Measurements from ENCODE around the gene OR6S1.
"Not testable (repeated sequence)": the region's sequence is repeated elsewhere in the genome, so short reads cannot be mapped to it uniquely, and the experiment has no call there.

Gene OR6S1

DNA sequence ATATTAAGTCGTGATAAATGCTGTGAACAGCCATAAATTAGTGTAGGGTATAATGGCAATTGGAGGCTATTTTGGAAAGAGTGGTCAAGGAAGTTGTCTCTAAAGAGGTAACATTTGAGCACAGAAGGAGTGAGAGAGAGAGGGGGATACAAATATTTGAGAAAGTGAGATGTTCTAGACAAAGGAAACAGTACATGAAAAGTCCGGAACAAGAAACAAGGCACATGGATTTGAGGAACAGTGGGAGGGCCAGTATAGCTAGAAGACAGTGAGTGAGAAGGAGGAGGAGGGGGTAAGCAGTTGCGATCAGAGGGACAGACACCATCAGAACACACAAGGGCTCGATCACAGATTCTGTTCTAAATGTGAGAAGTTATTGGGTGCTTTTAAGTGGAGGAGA is 30.2 kb downstream of the OR6S1 start:
- DNase-seq (ENCODE audit: low spot score): no peak
- no peak for FAIRE-seq

DNA sequence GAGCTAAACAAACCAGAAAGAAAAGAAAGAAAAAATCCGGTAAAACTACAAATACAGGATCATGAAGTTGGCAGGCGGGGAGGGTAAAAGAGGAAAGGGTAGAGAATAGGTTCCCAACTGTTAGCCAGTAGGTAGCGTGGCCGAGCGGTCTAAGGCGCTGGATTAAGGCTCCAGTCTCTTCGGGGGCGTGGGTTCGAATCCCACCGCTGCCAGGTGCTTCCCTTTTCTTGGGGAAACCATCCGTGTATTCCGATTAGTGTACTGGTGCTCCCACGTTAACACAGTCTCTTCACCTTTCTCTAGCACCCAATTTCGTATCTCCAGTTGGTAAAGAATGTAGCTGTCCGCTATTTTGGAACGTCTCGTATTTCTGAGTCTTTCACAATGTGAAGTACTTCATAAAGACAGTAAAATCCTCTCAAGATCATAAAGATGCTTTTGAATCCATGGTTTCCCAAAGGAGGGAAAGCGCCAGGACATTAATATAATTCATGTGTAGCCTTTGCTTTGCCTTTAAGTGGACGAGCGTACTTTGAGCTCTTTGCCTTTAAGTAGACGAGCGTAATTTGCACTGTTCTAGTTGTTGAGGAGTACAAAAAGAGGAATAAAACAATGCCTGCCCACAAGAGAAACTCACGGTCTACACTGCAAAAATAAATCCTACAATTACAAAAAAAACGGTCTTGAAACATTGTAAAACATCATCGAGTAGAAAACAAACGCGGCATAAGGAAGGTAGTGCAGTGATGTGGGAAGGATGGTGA is 31.3 kb downstream of the OR6S1 start:
- DNase-seq (ENCODE audit: low spot score) (peak; percentile 75), FAIRE-seq (no peak)

DNA sequence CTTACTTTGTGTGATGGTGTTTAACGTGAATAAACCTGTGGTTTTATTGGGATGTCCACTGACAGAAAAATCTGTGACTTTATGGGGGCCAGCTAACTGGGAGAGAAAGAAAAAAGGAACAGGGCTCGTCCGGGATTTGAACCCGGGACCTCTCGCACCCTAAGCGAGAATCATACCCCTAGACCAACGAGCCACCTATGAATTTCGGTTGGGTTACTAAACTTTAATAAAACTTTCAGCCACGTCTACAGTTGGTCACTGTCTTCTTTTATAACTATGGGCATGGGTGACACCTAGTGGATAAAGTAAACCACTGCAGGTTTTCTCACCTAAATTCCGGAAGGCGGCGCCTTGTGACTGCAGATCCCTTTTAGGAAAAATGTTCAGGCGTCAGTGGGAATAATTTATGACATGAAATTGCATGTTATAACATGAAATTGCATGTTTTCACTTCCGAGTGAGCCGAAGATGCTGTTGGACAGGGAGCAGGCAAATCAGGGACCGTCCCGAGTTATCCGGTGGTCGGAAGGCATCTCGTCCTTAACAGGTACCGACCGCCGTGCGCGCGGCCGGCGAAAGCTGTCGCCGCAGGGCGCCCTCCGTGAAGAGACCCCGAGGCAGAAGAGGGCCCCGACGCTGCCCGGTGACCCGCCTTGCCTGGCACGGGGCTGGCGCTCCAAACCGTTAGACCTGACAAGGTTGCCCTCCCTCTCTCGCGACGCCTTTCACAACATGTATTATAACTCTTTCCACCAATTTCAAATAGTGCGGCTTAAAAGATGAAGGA is 32.1 kb downstream of the OR6S1 start:
- peak; percentile 85 for DNase-seq (ENCODE audit: low spot score)
- FAIRE-seq: no peak

DNA sequence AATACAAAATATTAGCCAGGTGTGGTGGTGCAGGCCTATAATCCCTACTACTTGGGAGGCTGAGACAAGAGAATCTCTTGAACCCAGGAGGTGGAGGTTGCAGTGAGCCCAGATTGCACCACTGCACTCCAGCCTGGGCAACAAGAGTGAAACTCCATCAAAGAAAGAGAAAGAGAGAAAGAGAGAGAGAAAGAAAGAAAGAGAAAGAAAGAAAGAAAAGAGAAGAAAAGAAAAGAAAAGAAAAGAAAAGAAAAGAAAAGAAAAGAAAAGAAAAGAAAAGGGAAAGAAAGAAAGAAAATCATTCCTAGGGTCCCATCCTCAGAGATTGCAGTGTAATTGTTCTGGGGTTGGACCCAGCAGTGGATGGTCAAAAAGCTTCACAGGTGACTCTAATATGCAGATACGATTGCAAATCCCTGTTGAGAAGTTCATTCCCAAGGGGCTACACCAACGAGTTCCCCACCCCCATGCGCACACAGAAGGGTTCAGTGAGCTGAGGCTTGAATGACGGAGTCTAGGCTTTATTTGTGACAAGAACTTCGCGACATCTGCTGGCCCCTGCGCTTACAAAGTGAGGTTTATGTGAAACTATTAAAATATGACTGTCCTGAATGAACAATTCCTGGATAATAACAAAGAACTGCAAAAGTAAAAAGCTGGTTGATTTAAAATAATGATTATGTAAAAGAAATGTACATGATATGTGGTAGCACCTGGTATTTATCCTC is 32.9 kb downstream of the OR6S1 start:
- DNase-seq (ENCODE audit: low spot score) (no peak), FAIRE-seq (no peak)

DNA sequence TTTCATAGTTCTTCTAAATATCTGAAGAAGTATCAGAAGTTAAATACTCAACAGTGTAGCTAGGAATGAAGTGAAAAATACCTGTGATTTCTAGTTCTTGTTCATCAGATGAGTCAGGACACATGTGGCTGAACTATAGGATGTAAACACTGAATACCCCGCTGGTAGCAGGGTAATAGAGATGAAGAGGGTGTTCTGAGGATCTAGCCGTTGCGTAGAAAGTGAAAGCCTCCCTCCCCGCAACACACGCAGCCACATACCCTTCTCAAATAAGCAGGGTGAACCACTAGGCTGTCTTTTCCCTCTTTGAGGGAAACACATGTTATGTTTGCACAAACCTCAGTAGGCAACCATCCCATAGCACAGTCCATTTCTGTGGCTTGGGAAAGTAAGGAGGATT is 33.9 kb downstream of the OR6S1 start:
- no peak for FAIRE-seq

DNA sequence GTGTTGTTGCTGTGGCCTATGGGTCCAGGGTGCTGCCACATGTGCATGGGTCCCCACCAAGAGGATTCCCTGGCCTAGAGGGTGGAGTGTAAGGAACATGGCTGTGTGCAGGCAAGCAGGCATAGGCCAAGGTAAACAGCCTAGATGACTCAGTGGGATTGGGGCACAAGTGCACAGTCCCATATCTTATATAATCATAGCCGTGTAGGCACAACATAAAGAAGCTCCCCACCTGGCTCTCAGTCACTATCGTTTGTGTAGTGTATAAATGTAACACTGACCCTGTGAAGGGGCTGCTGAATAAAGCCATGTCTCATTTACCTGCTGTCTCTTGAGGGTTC is 34.6 kb downstream of the OR6S1 start:
- DNase-seq (ENCODE audit: low spot score): no peak
- FAIRE-seq: no peak

More for the DNA sequence above, 33.9 kb downstream of the OR6S1 start:
- no peak for DNase-seq (ENCODE audit: low spot score)

DNA sequence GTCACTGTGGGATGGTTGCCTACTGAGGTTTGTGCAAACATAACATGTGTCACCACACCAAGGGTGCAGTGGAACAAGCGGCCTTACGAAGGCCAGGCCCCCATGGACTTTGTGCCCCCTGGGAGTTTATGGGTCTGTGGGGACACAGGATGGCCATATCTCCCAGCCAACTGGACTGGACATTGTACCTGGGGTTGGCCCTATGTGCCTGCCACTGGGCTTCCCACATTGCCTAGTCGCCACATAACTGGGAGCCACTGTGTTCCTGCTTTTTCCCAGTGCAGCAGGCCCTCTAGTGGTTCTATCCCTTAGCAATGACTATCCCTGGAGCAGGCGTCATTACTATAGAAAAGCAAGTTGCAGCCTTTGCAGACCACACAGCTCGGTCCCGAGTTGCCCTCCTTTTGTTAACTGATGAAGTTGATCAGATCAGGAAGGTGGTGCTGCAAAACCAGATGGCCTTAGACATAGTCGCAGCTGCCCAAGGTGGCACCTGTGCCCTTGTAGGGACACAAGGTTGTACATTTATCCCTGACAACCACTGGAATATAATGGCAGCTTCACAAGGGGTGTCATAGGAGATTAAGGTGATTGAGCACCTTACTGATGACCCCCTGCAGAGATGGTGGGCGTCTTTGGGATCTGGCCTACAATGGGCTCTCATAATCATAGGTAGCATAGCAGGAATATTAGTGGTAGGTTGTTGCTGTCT is 35.1 kb downstream of the OR6S1 start:
- DNase-seq (ENCODE audit: low spot score) (peak; percentile 56), FAIRE-seq (no peak)

DNA sequence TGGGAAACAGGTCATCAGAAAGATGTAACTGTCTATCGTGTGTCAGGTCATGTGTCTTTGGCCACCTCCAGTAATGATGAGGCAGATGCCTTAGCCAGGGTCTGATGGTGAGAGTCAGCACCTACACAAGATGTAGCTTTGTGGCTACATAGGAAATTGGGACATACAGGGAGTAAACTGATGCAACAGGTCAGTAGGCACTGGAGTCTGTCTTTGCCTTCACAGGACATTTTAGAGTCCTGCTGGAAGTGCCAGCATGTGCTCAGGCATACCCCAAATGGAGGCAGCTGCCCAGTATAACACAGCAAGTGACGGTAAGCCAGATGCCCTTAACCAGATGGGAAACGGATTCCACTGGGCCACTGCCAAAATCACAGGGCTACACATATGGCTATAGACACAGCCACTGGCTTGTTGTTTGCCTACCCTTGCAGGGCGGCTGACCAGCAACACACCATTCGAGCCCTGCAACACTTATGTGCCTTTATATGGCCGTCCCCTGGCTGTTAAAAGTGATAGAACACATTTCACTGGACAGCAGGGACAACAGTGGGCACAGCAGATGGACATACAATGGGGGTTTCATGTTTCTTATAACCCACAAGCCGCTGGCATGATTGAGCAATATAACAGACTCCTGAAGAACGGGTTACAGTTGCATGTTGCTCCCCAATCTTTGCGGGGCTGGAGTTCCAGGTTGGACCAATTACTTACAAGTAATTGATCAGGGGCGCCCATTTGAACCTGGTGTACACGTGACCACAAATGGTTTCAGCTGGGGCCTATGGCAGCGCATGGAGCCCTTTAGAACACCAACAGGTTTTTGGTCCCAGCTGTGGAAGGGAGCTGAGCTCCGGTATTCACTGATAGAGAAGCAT is 37.4 kb downstream of the OR6S1 start:
- FAIRE-seq (peak; percentile 9), DNase-seq (ENCODE audit: low spot score) (no peak)

DNA sequence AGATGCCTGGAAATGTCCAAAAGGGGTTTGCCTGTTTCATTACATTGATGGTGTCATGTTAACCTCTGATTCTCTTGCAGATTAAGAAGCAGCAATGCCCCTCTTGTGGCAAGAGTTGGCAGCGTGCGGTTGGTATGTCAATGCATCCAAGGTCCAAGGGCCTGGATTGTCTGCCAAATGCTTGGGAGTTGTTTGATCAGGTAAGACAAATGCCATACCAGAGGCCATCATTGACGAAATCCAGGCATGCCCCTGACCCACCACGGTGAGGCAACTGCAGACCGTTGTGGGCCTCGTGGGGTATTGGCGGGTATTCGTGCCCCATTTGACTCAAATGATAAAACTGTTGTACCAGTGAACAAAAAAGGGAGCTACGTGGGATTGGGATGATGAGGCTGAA is 38.9 kb downstream of the OR6S1 start:
- no peak for FAIRE-seq

DNA sequence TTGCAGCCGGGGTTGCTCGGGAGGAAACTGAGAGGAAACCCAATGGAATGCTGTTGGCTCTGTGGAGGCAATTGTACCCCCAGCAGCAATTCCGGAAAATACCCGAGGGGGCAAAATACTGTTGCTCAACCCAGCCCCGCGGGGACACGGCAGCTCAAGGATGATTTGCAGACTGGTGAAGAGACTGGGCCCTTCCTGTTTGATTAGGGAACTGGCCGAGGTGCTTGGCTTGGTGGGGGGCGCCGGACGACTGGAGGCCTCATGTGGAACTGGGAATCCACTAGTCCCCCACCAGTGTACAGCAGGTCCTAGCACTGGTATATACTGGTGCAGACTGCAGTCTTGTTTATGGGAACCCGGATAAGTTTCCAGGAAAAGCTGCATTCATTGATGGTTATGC is 40.0 kb downstream of the OR6S1 start:
- FAIRE-seq: no peak
- no peak for DNase-seq (ENCODE audit: low spot score)

More for the DNA sequence above, 38.9 kb downstream of the OR6S1 start:
- no peak for DNase-seq (ENCODE audit: low spot score)

DNA sequence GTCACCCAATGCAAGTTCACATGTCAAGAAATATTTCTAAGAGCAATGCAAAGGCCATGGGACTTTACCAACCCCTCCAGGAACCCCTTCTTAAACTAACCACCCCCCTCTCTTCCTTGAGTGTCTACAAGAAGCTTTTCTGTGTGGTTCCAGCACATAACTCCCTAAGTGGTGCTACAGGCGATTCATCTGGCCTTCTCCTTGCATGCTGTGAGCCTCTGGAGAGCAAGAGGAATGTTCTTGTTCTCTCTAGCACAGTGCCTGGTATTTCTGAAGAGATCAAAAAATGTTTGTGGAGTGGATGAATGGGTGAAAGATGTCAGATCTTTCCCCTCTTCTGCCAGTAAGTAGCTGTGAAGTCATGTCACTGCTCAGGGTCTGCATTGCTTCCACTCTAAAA is 44.4 kb downstream of the OR6S1 start:
- FAIRE-seq (no peak), DNase-seq (ENCODE audit: low spot score) (no peak)

DNA sequence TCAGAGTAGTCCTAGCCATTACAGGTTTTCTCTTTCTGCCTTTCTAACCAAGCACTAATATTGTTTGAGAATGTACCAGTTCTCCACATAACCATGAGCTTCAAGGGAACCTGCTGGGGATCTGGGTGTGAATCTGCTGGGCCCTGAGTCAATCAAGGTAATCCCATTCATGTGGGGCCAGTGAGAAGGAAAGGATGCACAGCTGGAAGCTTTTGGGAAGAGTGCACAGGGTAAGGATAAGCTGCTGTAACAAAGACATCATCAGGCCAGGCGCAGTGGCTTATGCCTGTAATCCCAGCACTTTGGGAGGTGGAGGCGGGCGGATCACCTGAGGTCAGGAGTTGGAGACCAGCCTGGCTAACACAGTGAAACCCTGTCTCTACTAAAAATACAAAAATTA is 45.8 kb downstream of the OR6S1 start:
- not testable (repeated sequence) for DNase-seq (ENCODE audit: low spot score); FAIRE-seq

DNA sequence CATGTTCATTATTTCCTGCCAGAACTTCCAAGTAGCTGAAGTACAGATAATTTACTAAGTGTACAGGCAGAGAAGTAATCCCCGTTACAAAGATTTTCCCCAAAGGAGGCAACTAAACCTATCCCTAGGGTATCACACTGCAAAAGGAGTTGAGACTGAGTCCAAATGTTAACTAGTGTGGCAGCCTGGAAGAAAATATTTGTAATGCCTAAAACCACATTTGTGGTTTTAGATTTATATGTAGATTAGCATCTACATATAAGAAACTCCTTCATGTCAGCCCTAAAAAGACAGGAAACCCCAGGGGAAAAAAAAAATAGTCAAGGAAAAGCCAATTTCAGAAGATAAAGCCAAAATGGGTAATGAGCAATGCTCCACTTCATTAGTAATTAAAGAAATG is 48.9 kb downstream of the OR6S1 start:
- FAIRE-seq: no peak
- DNase-seq (ENCODE audit: low spot score): no peak

DNA sequence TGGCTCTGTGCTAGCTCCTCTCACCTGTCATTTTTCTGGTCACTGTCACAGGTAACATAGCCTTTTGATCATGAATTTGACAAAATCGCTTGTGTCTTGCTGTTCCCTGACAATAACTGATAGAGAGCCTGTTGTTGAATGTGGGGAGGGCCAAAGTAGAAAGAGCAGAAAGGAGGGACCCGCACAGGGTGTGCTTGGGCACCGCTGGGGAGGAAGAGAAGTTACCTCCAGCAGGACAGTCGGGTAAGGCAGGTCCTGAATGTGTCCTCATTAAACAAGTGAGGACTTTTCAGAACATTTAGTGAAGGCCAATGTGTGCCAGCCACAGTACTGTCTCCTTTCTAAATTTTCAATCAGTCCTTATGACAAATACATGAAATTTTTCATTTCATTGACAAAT is 50.3 kb downstream of the OR6S1 start, which contains the start of gene RNASE12:
TSS of gene RNASE12 (minus strand) at position 142 of the 400 bp plus-strand sequence. CDS start 653 bp downstream, outside the sequence.
- FAIRE-seq (peak; percentile 59), DNase-seq (ENCODE audit: low spot score) (no peak)
